ENCODE results near the gene PRORP.

- TF ChIP-seq CTCF (IDR thresholded peaks at IDR 0.05), result no peak
- TF ChIP-seq POLR2A (IDR thresholded peaks at IDR 0.05), result no peak
Observed at GRCh38 chr14:35138585-35138984, 16.2 kb downstream of the PRORP start.

Measured in body of pancreas (tissue), 4 donors.